ENCODE measurements around the gene TRPM3. TPM values are rescaled to one million over a fixed set of nuclear protein-coding genes. Genes with fewer than 3 reads are reported as not detected.

Gene TRPM3
- total and polyA plus RNA-seq, 2 of the 8 experiments (the other 6 are each of a cell fraction or from before 2014, with no cell fraction given), result 2.4 to 10.9 TPM

DNA sequence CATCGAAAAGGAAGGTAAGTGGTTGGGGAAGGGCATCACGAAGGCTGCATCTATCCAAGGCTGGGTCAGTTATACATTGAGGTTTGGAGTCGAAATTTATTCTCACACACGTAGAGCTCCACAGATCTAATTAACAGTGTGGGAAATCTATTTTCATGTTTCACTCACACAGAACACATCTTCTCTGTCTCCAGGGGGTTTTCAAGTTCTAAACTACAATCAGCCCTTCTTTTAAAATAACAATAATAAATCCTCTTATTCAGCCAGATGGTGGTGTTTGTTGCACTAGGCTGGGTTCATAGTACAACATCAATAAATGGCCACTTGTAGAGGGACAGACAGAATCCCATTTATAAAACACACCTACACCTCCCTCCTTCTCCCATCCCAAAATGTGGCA is 532.4 kb downstream of the TRPM3 start:
- 91% methylated on average over 4 of the region's 4 CpGs; no CpG with 5 or more reads in 1 of the 2 experiments for WGBS, 2 experiments (ENCODE audit: extremely low coverage in 1 of 2, insufficient coverage in 1 of 2, insufficient read length in 1 of 2, insufficient replicate concordance in 2 of 2, low coverage in 1 of 2, low lambda C conversion rate in 2 of 2, missing lambda C conversion rate in 1 of 2)
- Histone ChIP-seq H3K9ac (replicated peaks in 1 of 4; ENCODE audit: extremely low read depth in 1 of 4, low read depth in 3 of 4, low read length in 3 of 4) (no peak overlapping the region), H4K91ac (replicated peaks; ENCODE audit: insufficient read length, low read length) (no peak overlapping the region), H3K79me1 (ENCODE audit: low read depth, low read length) (no peaks in the 10 kb centered on the region), H2BK5ac (ENCODE audit: low read depth, low read length) (no peak overlapping the region), H3K23ac (ENCODE audit: insufficient read length) (no peak overlapping the region), H3K4me3 (ENCODE audit: extremely low read depth in 1 of 4, insufficient read depth in 2 of 4, low read depth in 3 of 4, low read length in 4 of 4) (no peak overlapping the region), H3K23me2 (ENCODE audit: low read depth, low read length) (no peaks in the 10 kb centered on the region; the same call in 1 of the 2 replicates), H2AK5ac (ENCODE audit: low read depth, low read length) (no peak overlapping the region), H3K4ac (replicated peaks; ENCODE audit: insufficient read length, low read depth, low read length) (no peak overlapping the region), H4K5ac (ENCODE audit: insufficient read length, low read depth, low read length) (no peak overlapping the region), H3K4me2 (ENCODE audit: insufficient read depth in 1 of 2, low read depth in 2 of 2, low read length in 2 of 2) (no peak overlapping the region), H3K56ac (replicated peaks; ENCODE audit: insufficient read length, low read depth, low read length) (no peak overlapping the region), H3K79me2 (ENCODE audit: control insufficient read depth in 1 of 2, insufficient read depth in 2 of 2, low read length in 2 of 2) (no peaks in the 10 kb centered on the region), H2BK20ac (ENCODE audit: low read length) (no peak overlapping the region), H3K14ac (ENCODE audit: insufficient read length) (no peak overlapping the region), H3K27ac (ENCODE audit: low read depth, low read length) (no peak overlapping the region), H3K27me3 (replicated peaks in 1 of 4; ENCODE audit: control insufficient read depth in 3 of 4, extremely low read depth in 1 of 4, insufficient read depth in 3 of 4, low read length in 3 of 4) (no peaks in the 10 kb centered on the region), H4K20me1 (replicated peaks in 1 of 2; ENCODE audit: control insufficient read depth in 1 of 2, insufficient read depth in 2 of 2, low read length in 2 of 2) (no peaks in the 10 kb centered on the region), H2AFZ (ENCODE audit: low read length) (no peak overlapping the region), H2BK12ac (ENCODE audit: low read depth, low read length) (no peak overlapping the region), H3K9me3 (ENCODE audit: insufficient read depth in 2 of 2, low read depth in 1 of 2, low read length in 1 of 2) (no peaks in the 10 kb centered on the region), H4K8ac (ENCODE audit: extremely low read depth, insufficient read depth, low read length) (no peak overlapping the region), H2BK15ac (ENCODE audit: low read length) (no peak overlapping the region), H3K18ac (ENCODE audit: extremely low read depth, low read length) (no peak overlapping the region), H3K36me3 (ENCODE audit: control insufficient read depth in 2 of 4, insufficient read depth in 4 of 4, low read length in 3 of 4) (no peaks in the 10 kb centered on the region), H2BK120ac (replicated peaks; ENCODE audit: low read depth, low read length) (no peak overlapping the region), H3K4me1 (replicated peaks in 1 of 4; ENCODE audit: control insufficient read depth in 3 of 4, insufficient read depth in 4 of 4, low read length in 3 of 4) (no peaks in the 10 kb centered on the region)
- TF ChIP-seq SAP30 (IDR thresholded peaks at IDR 0.05; ENCODE audit: insufficient read depth, insufficient replicate concordance, low read length), result no peak
- no peak for TF ChIP-seq SP1 (IDR thresholded peaks at IDR 0.05; ENCODE audit: low read depth, low read length)
- TF ChIP-seq NANOG (IDR thresholded peaks at IDR 0.05; ENCODE audit: insufficient read depth, low read depth, low read length, poor library complexity, severe bottlenecking), result no peak
- no peak for FAIRE-seq
- no peak for DNase-seq (ENCODE audit: low read depth in 1 of 2, low spot score in 2 of 2)
- ChIA-PET POLR2A (ENCODE audit: partially characterized antibody) (no interaction called here), CTCF (ENCODE audit: partially characterized antibody) (interaction anchor here (1.6 kb wide), 1 partner anchor 14 kb away, joined by 8 read pairs; no protein-coding TSS in a partner anchor)

All from H1 (cell line).